ENCODE measurements around the gene TBC1D14. TPM values are rescaled to one million over a fixed set of nuclear protein-coding genes. Genes with fewer than 3 reads are reported as not detected.
A peak's percentile ranks its signal among the peaks of the same experiment; 100 is the strongest.

The TBC1D14 gene
- total and polyA plus RNA-seq, 9 of the 15 experiments (the other 6 are each of a cell fraction or from before 2014, with no cell fraction given) = 2.1 to 59.6 (median 44.8) TPM

GRCh38 chr4:6942238-6942800, 32.7 kb downstream of the TBC1D14 start (continued):
- TF ChIP-seq ELF1 (tag; IDR thresholded peaks at IDR 0.05) = peak; percentile 71
- TF ChIP-seq CTCFL (IDR thresholded peaks at IDR 0.05; ENCODE audit: borderline replicate concordance, insufficient read depth, low read depth, low read length, poor library complexity, severe bottlenecking) = no peak
- peak; percentile 23; the same call in 1 of the 2 replicates for TF ChIP-seq FOXM1 (IDR thresholded peaks at IDR 0.05; ENCODE audit: low read depth)
- TF ChIP-seq FOXM1 (CRISPR knock-in tag; IDR thresholded peaks at IDR 0.05; ENCODE audit: low read depth) = no peak
- no peak for TF ChIP-seq HDAC6 (IDR thresholded peaks at IDR 0.05; ENCODE audit: low read depth, low read length)
- peak; percentile 86; the same call in 1 of the 2 replicates for TF ChIP-seq ESRRA (IDR thresholded peaks at IDR 0.05; ENCODE audit: borderline replicate concordance, low read depth)
- no peak for TF ChIP-seq ZNF699 (CRISPR knock-in tag; IDR thresholded peaks at IDR 0.05; ENCODE audit: insufficient replicate concordance)
- no peak for TF ChIP-seq CREBBP (IDR thresholded peaks at IDR 0.05; ENCODE audit: low read depth, low read length)
- TF ChIP-seq PCBP2 (IDR thresholded peaks at IDR 0.05; ENCODE audit: low read depth, low read length, poor library complexity, severe bottlenecking) = no peak
- TF ChIP-seq KDM4B (IDR thresholded peaks at IDR 0.05; ENCODE audit: borderline replicate concordance in 2 of 2, low read depth in 1 of 2) = no peak
- no peak for TF ChIP-seq CGGBP1 (CRISPR knock-in tag; IDR thresholded peaks at IDR 0.05)
- no peak for TF ChIP-seq ZNF696 (CRISPR knock-in tag; conservative IDR thresholded peaks at IDR 0.05)
- TF ChIP-seq NR0B1 (IDR thresholded peaks at IDR 0.05; ENCODE audit: partially characterized antibody) = no peak
- no peak for TF ChIP-seq CAMTA2 (CRISPR knock-in tag; conservative IDR thresholded peaks at IDR 0.05)
- TF ChIP-seq MYNN (IDR thresholded peaks at IDR 0.05) = no peak
- TF ChIP-seq MYNN (CRISPR knock-in tag; IDR thresholded peaks at IDR 0.05) = no peak
- peak; percentile 99 for TF ChIP-seq KDM1A (IDR thresholded peaks at IDR 0.05)
- no peak for TF ChIP-seq HINFP (tag; conservative IDR thresholded peaks at IDR 0.05; ENCODE audit: low read depth)
- TF ChIP-seq HNRNPH1 (optimal IDR thresholded peaks at IDR 0.05; ENCODE audit: low read depth, low read length) = no peak
- no peak for TF ChIP-seq MAX (CRISPR knock-in tag; IDR thresholded peaks at IDR 0.05)
- no peak for TF ChIP-seq NFATC3 (IDR thresholded peaks at IDR 0.05)
- no peak for TF ChIP-seq HMG20B (CRISPR knock-in tag; IDR thresholded peaks at IDR 0.05)
- no peak for TF ChIP-seq ILF3 (IDR thresholded peaks at IDR 0.05; ENCODE audit: borderline replicate concordance)
- no peak for TF ChIP-seq ZC3H8 (IDR thresholded peaks at IDR 0.05)
- TF ChIP-seq SETDB1 (IDR thresholded peaks at IDR 0.05; ENCODE audit: low read length) = no peak

All from K562 (cell line).